G401 (cell line): ENCODE results near the gene IFT27. TPM values are rescaled to one million over a fixed set of nuclear protein-coding genes. Genes with fewer than 3 reads are reported as not detected.

Experiments
- DNase-seq: peaks from one replicate; pipeline ENCODE4 v3.0.0-alpha.2; 2015; ENCODE audit warnings: low spot score
- in situ Hi-C: cut with HindIII; loops from 2 replicates; pipeline ENCODE4 v1.10.0; 2016; ENCODE audit warnings: low sequenced_read_pairs, mixed read lengths
- total RNA-seq: library from RNA; depleted of rRNA; stranded (reverse); fragments of >200 nt; shearing (Covaris generic); gene quantifications from 2 replicates; pipeline ENCODE4 v1.2.3, GENCODE V29; 2014; rRNA removed

IFT27 gene
- total RNA-seq = 30.3 and 34.5 TPM in 2 replicates

GRCh38 chr22:36775964-36776669 is at the start of gene IFT27:
Gene IFT27 (minus strand): TSS chr22:36776119. CDS start chr22:36775707, 412 bp downstream.
- peak; percentile 100 for DNase-seq
- in situ Hi-C loops = loop anchor here (5.0 kb wide), 1 partner anchor 61 kb away; no protein-coding TSS in a partner anchor

- no peak for DNase-seq
- in situ Hi-C loops = no loop called here
Observed at GRCh38 chr22:36824655-36825054, 48.7 kb upstream of the IFT27 start.

DNA sequence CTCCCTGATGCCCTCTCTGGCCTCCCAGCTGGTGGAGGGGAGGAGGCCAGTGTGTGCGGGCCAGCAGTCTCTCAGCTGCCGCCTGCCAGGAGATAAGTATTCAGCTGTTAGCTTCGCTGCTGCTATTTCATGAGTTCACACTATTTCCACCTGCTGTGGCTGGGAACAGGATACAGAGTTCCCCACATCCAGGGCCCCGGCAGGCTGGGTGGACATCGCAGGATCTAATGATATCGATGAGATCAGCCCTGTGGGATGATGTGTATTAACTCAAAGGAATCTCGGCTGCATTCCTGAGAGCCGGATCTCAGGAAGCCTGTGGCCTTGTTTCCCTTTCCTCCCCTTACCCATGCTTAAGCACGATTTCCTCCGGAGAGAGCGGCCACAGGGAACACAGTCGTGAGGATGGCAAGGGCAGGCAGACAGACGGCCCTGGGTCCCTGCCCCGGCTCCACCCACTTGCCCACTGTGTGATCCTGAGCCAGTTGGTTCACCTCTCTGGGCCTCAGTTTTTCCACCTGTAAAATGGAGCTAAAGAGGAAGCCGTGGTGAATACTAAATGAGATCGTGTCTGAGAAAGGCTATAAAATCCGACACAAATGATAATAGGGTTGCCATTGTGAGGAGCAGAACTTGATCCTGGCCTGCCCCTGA is 47.4 kb upstream of the IFT27 start:
- in situ Hi-C loops = no loop called here
- DNase-seq = no peak

DNA sequence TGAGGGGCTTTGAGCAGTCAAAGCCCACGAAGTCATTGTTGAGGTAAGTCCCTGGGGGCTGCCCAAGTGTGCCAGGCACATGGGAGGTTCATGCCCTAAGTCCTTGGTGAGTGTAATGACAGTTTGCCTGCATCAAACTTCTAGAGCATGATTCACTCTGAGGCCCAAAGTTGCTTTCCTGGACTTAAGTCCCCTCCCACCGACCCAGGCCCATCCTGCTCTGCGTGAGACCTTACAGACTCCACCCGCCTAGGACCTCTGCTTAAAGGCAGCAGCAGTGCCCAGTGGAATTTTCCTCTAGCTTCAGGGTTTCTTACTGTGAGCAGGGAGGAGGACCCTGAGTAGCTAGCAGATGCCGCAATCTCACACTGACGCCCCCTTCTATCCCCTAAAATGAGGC is 46.7 kb upstream of the IFT27 start:
- in situ Hi-C loops = no loop called here
- no peak for DNase-seq

DNA sequence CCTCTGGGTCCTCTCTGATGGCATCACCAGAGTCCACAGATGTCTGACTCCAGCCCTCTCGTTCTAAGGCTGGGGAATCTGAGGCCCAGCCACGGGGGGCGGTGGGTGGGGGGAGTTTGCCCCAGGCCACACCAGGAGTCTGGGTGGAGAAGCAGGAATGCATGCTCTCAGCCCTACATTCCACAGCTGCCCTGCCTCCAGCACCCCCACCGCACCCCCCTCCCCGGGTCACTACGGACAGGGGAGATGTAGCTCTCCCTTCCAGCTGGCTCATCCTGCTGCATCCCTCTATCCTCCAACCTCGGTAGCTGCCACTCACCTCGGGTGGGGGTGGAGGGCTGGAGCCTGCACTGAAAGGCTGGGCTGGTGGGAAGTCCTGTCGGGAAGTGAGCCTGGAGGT is 43.2 kb upstream of the IFT27 start:
- in situ Hi-C loops = no loop called here
- DNase-seq = no peak

- in situ Hi-C loops = no loop called here
Observed at GRCh38 chr22:36818010-36818642, 42.2 kb upstream of the IFT27 start.

DNA sequence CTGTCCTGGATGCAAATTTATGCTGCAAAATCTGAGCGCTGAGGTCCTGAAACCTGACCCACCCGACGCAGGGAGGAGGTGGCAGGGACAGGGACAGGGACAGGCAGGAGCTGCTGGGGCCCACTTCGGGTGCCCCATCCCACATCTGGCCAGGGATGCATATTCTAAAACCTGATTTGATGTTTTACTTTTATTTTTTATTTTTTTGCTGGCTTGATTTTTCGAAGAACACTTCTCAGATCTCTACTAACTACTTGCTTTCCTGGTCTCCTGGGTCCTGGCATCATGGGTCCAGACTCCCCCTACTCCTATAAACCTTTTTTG is 41.6 kb upstream of the IFT27 start:
- in situ Hi-C loops = no loop called here
- DNase-seq = no peak

More at GRCh38 chr22:36818010-36818642, 42.2 kb upstream of the IFT27 start:
- no peak for DNase-seq

DNA sequence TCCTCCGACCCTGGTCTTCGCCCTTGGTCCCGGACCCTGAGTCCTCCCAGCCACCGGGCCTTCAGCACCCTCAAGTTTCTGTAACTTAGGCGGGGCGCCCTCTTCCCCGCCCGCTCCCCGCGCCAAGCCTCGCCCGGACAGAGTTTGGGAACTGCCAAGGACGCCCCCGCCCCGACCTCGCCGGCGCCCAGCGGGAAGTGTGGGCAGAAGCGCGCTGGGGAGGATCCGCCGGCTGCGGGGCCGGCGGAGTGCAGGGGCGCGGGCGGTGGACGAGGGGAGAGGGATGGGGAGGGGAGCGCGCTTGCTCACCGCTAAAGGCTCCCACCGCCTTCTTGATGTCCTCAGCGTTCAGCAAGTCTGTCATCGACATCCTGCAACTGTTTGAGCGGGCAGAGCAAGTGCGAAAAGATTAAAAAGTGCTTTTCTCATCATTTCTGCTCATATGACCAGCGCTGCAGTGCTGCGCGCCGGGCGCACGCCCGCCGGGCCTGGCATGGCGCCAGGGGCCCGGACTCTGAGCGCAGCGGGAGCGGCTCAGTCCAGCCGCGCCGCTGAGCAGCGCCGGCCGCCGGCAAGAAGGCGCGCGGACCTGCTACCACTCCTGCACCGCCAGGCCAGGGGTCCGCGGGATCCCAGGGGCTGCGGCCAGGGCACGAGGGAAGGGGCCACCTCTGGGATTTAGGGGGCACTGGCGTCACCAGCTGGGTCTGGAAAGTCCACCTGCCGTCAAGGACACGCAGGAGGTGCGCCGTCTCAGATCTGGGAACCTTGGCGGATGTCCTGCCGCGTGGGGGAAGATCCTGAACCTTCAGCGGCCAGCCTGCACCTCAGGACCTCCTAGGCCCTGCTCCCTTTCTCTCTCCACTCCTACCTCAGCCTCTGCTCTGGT is 41.0 kb upstream of the IFT27 start, which contains the start of gene PVALB:
PVALB (minus strand) TSS at position 400 of the 889 bp plus-strand sequence; CDS start at position 370, 30 bp downstream.
- no peak for DNase-seq
- in situ Hi-C loops = no loop called here

GRCh38 chr22:36816339-36816635 is 40.4 kb upstream of the IFT27 start:
- in situ Hi-C loops = no loop called here
- no peak for DNase-seq

DNA sequence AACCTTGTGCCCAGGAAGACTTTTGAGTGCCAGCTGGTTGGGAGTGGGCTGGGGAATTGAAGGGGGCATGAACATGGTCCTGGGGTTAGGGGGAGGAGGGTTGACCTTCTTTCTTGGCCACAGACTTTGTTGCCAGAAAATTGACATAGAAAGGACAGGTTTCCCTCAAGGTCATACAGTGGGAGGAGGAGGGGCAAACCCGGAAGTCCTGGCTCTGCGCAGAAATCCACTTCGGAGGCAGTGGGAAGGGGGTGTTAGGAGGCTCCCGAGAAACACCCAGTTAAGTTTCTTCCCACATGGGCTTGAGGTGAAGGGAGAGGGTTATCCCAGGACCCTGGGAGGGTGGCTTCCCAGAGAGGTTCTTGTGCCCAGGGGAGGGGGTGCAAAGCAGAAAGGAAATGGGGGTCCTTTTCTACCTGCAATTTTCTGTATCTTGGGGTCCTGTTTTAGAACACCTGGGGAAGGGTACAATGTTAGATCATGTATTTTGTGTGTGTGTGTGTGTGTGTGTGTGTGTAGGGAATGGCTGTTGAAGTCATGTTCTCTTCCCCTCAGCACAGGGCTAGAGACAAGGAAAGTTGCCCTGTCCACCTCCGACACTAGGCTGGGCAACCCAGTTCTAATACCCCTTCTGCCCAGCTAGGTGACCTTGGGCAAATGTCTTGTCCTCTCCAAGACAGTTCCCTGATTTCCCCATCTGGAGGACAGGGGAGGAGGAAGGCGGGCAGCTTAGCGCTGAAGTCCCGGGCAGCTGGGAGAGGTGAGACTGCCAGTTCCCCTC is 39.8 kb upstream of the IFT27 start:
- in situ Hi-C loops = no loop called here
- DNase-seq = no peak

- in situ Hi-C loops = no loop called here
- DNase-seq = no peak
Observed at GRCh38 chr22:36814801-36815200, 38.9 kb upstream of the IFT27 start.

DNA sequence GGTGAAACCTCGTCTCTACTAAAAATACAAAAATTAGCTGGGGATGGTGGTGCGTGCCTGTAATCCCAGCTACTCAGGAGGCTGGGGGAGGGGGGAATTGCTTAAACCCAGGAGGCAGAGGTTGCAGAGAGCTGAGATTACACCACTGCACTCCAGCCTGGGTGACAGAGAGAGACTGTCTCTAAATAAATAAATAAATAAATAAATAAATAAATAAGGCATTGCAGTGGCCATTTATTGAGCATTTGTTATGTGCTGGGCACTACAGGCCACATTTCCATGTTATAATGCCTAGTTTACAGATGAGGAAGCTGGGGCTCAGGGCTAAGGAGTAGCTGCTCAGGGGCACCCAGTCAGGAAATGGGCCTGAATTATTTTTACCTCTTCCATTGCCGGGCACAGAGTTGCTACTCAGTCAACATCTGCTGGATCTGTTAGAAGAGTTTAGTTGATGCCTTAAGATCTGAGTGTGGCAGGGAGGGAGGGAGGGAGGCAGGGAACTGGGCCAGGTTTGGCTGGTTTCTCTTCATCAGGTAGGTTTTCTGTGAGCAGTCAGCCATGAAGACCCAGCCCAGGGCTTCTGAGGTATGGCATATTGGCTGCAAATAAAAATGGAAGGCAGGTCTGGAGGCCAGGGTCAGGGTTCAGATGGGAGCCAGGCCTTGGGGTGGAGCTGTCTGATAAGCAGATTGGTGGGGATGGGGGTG is 35.3 kb upstream of the IFT27 start:
- in situ Hi-C loops = no loop called here
- DNase-seq = no peak

DNA sequence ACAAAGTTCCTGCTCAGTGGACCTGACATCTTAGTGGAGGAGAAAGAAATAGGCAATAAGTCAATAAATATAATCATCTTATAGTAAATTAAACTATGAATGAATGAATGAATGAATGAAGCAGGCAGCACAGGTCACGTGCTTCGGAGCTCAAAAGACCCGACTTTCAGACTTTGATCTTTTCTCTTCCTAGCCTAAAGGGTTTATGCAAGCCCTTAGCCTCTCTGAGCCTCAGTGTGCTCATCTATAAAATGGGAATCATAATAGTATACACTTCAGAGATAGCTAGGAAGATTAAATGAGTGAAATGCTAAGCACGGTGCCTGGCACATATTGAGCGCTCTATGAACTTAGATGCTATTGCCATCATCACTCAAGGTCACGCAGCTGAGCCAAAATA is 33.4 kb upstream of the IFT27 start:
- no peak for DNase-seq
- in situ Hi-C loops = no loop called here

- in situ Hi-C loops = no loop called here
Observed at GRCh38 chr22:36808721-36809344, 32.9 kb upstream of the IFT27 start.

DNA sequence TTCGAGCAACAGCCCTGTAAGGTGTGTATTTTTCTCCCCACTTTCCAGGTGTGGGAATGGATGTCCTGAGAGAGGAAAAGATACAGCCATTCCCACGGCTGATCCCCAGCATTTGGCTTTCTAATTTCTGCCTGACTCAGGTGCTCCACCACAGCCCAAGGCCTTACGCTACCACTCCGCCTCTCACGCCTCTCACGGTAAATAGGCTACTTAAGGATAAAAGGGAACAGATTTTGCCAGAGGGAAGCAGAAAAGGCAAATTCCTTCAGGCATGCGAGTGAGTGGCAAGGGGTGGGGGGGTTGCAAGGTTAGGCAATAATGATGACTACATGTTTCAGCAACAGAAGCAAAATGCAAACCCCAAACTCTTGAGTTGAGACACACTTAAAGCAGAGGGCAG is 31.7 kb upstream of the IFT27 start:
- no peak for DNase-seq
- in situ Hi-C loops = no loop called here

More at GRCh38 chr22:36808721-36809344, 32.9 kb upstream of the IFT27 start:
- DNase-seq = no peak

DNA sequence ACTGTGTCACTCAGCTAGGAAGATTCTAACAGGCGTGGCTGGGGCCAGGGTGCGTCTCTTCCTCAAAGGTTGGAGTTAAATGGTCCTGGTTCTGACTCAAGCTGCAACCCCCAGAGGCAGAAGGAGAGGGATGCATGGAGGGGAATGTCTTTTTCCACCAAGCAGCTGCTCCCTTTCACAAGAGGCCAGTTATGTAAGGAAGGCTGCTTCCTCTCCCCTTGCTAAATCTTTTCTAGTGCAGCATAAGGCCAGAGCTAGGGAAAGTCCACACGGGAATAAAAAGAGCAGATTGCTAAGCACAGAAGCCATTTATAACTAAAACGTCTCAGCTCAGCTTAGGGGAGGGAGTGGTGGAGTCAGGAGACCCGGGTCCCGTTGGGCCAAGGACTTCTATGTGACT is 30.9 kb upstream of the IFT27 start:
- in situ Hi-C loops = no loop called here
- DNase-seq = no peak

DNA sequence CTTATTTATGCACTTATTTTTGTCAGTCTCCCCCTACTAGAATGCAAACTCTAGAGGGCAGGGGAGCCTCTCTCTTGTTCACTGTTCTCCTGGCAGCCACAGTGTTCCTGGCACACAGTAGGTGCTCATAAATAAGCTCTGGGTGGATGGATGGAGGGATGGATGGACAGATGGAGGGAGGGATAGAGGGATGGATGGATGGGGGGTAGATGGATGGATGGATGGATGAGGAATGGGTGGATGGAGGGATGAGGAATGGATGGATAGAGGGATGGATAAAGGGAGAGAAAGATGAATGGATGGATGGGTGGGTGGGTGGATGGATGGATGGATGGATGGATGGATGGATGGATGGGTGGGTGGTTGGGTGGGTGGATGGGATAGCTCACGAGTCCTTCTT is 27.4 kb upstream of the IFT27 start:
- DNase-seq = no peak
- in situ Hi-C loops = no loop called here

GRCh38 chr22:36798674-36799066 is 22.8 kb upstream of the IFT27 start:
- DNase-seq = no peak
- in situ Hi-C loops = no loop called here
